ENCODE measurements around the gene CERKL.

The CERKL gene

DNA sequence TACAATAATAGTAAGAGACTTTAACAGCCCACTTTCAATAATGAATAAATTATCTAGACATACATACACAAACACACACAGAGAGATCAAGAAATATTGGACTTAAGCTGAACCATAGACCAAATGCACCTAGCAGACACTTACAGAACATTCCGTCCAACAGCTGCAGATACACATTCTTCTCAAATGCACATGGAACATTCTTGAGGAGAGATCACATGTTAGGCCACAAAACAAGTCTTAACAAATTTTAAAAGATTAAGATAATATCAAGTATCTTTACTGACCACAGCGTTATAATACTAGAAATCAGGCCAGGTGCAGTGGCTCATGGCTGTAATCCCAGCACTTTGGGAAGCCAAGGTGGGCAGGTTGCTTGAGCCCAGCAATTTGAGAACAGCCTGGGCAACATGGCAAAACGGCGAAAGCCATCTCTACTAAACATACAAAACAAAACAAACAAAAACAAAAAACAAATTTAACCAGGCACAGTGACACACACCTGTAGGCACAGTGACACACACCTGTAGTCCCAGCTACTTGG, 7.4 kb downstream of the CERKL start:
- TF ChIP-seq, protein P1, sequence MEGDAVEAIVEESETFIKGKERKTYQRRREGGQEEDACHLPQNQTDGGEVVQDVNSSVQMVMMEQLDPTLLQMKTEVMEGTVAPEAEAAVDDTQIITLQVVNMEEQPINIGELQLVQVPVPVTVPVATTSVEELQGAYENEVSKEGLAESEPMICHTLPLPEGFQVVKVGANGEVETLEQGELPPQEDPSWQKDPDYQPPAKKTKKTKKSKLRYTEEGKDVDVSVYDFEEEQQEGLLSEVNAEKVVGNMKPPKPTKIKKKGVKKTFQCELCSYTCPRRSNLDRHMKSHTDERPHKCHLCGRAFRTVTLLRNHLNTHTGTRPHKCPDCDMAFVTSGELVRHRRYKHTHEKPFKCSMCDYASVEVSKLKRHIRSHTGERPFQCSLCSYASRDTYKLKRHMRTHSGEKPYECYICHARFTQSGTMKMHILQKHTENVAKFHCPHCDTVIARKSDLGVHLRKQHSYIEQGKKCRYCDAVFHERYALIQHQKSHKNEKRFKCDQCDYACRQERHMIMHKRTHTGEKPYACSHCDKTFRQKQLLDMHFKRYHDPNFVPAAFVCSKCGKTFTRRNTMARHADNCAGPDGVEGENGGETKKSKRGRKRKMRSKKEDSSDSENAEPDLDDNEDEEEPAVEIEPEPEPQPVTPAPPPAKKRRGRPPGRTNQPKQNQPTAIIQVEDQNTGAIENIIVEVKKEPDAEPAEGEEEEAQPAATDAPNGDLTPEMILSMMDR (IDR thresholded peaks at IDR 0.05; ENCODE audit: control extremely low read depth, extremely low read depth, low read depth, missing control alignments) = no peak
- no peak for DNase-seq (ENCODE audit: extremely low spot score)
- CTCF ChIA-PET = interaction anchor here (1.4 kb wide), 1 partner anchor 46 kb away, joined by 3 read pairs; no protein-coding TSS in a partner anchor
- POLR2A ChIA-PET = no interaction called here

DNA sequence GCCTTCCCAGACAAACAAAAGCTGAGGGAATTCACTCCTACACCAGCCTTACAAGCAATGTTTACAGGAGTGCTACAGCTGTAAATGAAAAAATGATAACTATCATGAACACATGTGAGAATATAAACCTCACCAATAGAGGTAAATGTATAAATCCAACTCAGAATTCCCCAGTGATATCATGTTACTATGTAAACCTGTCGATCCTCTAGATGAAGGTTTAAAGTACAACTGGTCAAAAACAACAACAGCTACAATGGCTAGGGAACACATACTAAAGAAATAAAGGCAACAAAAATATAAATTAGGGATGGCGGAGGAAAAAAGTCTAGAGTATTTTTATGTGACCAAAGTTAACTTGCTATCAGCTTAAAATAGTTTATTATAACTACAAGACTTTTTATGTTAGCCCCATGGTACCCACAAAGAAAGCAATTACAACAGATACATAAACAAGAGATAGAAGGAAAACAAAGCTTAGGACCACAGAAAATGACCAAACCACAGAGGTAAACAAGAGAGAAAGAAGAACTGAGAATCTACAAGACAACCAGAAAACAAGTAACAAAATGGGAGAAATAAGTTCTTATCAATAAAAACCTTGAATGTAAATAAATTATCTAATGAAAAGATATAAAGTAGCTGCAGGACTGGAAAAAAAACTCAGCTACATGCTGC, 8.3 kb downstream of the CERKL start:
- TF ChIP-seq, protein P1 (IDR thresholded peaks at IDR 0.05; ENCODE audit: control extremely low read depth, extremely low read depth, low read depth, missing control alignments) = no peak
- CTCF ChIA-PET = interaction anchor here (1.4 kb wide), 1 partner anchor 47 kb away, joined by 3 read pairs; no protein-coding TSS in a partner anchor
- POLR2A ChIA-PET = no interaction called here
- DNase-seq (ENCODE audit: extremely low spot score) = no peak

DNA sequence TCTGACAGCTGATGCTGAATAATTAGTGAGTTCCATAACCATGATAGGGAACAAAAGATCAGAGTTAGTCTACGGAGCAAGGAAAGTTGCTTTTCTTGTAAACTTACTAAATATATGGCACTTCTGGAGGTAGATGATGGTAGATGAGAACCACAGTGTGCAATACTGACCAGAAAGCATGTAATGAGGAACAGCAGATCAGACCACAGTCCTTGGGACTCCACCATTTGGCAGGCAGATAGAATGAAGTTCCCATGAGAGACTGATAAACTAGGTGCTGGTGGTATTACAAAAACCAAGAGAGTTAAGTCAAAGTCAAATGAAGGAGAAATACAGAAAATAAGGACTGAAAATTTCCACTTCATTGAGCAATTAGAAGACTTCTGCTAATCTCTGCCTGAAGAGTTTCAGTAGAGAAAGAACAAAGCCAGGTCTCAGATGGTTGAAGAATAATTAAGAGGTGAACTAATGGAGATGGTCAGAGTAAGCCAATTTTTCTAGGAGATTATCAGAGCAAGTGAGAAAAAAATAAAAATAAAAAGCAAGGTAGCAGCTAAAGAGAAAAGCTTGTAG, 10.4 kb downstream of the CERKL start:
- POLR2A ChIA-PET = no interaction called here
- no peak for DNase-seq (ENCODE audit: extremely low spot score)

DNA sequence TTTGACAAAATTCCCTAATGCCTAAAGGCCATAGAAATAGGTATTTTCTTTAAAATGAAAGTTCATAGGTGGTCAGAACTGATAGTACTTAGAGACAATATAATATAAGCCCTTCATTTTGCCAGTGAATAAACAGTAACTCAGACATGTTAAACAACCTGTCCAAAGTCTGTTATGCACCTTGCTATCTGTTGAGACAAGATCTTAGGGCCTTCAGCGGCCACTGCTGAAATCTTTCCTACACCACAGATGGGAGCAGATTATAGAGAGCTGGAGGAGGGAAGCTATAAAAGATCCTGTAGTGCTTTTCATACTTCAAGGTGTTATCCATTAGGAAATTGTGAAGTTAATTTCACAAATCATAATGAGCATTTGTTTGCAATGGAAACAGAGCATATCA, 13.8 kb downstream of the CERKL start:
- ChIA-PET POLR2A (no interaction called here), CTCF (interaction anchor here (1.4 to 2.4 kb wide), 4 partner anchors 12 to 72 kb away, joined by 3 to 8 read pairs (median 5); no protein-coding TSS in a partner anchor)
- DNase-seq (ENCODE audit: extremely low spot score) = no peak
- TF ChIP-seq, protein P1 (IDR thresholded peaks at IDR 0.05; ENCODE audit: control extremely low read depth, extremely low read depth, low read depth, missing control alignments) = no peak

More for the DNA sequence above, 10.4 kb downstream of the CERKL start:
- CTCF ChIA-PET = interaction anchor here (0.8 to 2.0 kb wide), 7 partner anchors 9 to 76 kb away, joined by 3 to 6 read pairs (median 3); no protein-coding TSS in a partner anchor
- TF ChIP-seq, protein P1 (IDR thresholded peaks at IDR 0.05; ENCODE audit: control extremely low read depth, extremely low read depth, low read depth, missing control alignments) = no peak

DNA sequence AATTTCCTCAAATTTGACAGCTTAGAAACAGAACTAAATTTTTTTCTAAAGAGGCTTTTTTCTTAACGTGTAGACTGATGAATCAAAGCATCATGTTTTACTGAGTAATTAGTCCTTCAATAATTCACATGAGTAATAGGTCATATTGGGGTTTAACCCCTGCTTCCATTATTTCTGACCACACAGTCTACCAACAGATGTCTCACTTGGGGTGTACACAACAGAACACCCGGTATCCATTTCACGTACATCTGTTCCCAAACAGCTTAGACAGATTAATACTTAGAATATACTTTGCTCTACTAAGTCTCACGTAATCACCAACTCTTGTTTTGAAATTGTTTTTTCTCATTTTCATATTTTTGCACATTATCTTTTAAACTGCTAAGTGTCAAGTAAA, 14.8 kb downstream of the CERKL start:
- POLR2A ChIA-PET = no interaction called here
- DNase-seq (ENCODE audit: extremely low spot score) = no peak
- TF ChIP-seq, protein P1 (IDR thresholded peaks at IDR 0.05; ENCODE audit: control extremely low read depth, extremely low read depth, low read depth, missing control alignments) = no peak
- CTCF ChIA-PET = interaction anchor here (1.2 to 2.4 kb wide), 5 partner anchors 9 to 74 kb away, joined by 3 to 8 read pairs (median 5); no protein-coding TSS in a partner anchor

DNA sequence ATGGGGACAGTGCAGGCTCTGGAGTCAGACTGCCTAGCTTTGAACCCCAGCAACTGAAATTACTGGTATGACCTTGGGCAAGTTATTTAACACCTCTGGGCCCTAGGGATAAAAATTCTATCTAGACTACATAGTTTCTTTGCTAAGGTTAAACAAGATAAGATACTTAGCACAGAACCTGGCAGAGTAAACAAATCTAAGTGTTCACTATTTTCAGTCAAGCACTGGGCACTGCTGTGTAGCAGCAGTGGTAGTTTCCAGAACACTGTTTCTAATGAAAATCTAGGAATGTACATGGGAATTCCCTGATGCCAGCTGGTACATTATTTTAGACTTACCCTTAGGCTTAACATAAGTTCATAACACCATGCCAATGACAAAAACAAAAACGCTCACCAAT, 17.2 kb downstream of the CERKL start:
- no peak for DNase-seq (ENCODE audit: extremely low spot score)
- TF ChIP-seq, protein P1 (IDR thresholded peaks at IDR 0.05; ENCODE audit: control extremely low read depth, extremely low read depth, low read depth, missing control alignments) = no peak
- CTCF ChIA-PET = interaction anchor here (1.1 kb wide), 1 partner anchor 8 kb away, joined by 3 read pairs; no protein-coding TSS in a partner anchor
- POLR2A ChIA-PET = no interaction called here

Measured in GM10248 (cell line).